ENCODE data around the gene MRAP2.

The MRAP2 gene

GRCh38 chr6:84136364-84137050, 102.9 kb downstream of the MRAP2 start:
- DNase-seq, result no peak

DNA sequence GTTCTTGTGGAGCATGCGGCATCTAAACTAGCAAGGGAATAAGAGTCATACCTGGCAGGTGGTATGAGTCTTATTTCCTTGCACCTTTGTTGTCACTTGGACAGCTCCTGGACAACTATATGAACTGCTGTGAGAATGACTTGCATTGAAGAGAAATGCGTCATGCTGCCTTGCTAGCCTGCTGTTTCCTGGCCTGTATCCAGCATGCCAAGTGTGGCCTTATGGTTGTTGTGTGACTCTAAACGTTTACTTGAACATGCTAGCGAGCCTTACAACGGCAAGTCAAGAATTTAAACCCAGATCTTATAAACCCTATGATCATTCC, 103.4 kb downstream of the MRAP2 start:
- DNase-seq, result no peak

DNA sequence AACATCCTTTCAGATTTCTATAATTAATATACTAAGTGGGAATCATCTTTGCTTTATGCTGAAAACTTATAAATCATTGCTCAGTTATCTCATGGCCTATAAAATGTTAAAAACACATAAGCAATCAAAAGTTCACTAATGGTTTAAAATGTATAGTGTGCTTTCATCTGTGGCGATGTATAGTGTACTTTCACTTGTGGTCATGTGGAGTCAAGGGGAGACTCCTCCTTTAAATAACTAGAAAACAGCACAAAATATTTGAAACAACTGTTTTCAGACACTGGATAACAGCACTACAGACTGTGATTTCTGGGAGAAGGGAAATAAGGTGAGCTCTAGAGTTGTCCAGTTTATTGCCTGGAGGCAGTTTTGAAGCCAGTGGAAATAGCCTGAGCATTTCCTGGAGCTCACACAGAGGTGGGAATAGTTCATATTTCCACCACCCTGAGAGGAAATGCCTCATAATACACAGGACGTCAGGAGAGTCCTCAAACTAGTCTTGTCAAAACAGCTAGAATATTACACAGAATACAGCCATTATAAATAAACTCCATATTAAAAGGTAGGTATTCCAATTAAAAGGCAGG, 104.5 kb downstream of the MRAP2 start:
- no peak for DNase-seq

DNA sequence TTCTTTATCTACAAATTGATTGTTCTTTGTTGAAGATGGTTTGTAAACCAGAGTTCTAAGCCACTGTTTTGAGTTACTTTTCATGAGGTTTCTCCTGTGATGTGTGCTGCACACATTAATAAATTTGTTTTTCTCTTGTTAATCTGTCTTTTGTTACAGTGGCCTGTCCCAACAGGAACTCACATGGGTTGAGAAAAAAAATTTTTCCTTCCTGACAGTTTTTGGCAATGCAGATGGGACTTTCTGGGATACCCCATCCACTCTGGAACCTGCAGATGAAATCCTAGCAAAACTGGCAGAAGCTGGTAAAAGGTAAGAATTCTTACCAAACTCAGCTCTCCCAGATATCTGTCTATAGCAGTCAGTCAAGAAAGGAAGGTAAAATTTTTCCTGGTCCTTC, 105.7 kb downstream of the MRAP2 start:
- no peak for DNase-seq

All from islet precursor cell (in vitro differentiated cells).